HepG2 (cell line): ENCODE results near the gene SRXN1. TPM values are rescaled to one million over a fixed set of nuclear protein-coding genes. Genes with fewer than 3 reads are reported as not detected.

Source experiments
- AHR ChIP-seq: IDR thresholded peaks from 2 replicates; pipeline ENCODE4 v1.6.1; 2018; ENCODE audit warnings: missing genetic modification reagents, missing compliant biosample characterization
- BHLHE40 ChIP-seq: IDR thresholded peaks from 2 replicates; pipeline ENCODE4 v1.6.1; 2011; ENCODE audit warnings: low read length, improper control_type of control experiment
- CEBPZ ChIP-seq: IDR thresholded peaks from 2 replicates; pipeline ENCODE4 v1.6.1; 2012; ENCODE audit warnings: low read length, improper control_type of control experiment
- DMAP1 ChIP-seq: IDR thresholded peaks from 2 replicates; pipeline ENCODE4 v1.6.1; 2016
- DMTF1 ChIP-seq: sonication (generic); formaldehyde crosslinking; IDR thresholded peaks from 2 replicates; pipeline ENCODE4 v1.4.0; 2020; ENCODE audit warnings: mild to moderate bottlenecking, missing genetic modification reagents
- HES4 ChIP-seq: sonication (generic); formaldehyde crosslinking; IDR thresholded peaks from 2 replicates; pipeline ENCODE4 v1.9.0; 2021; ENCODE audit warnings: mild to moderate bottlenecking, missing genetic modification reagents, borderline replicate concordance
- HNRNPH1 ChIP-seq: fragments of 200-400 bp; formaldehyde crosslinking; optimal IDR thresholded peaks from 2 replicates; pipeline ENCODE3; 2017; ENCODE audit warnings: mild to moderate bottlenecking, low read depth, low read length
- MTA3 ChIP-seq: sonication (generic); formaldehyde crosslinking; IDR thresholded peaks from 2 replicates; pipeline ENCODE4 v1.4.0; 2020; ENCODE audit warnings: missing genetic modification reagents
- ZC3H13 ChIP-seq: sonication (generic); formaldehyde crosslinking; IDR thresholded peaks from 2 replicates; pipeline ENCODE4 v1.8.1; 2023; ENCODE audit warnings: mild to moderate bottlenecking, missing genetic modification reagents, moderate library complexity
- ZFP82 ChIP-seq: sonication (generic); formaldehyde crosslinking; IDR thresholded peaks from 2 replicates; pipeline ENCODE4 v1.5.1; 2020; ENCODE audit warnings: mild to moderate bottlenecking, missing genetic modification reagents, borderline replicate concordance
- ZNF12 ChIP-seq: sonication (generic); formaldehyde crosslinking; IDR thresholded peaks from 2 replicates; pipeline ENCODE4 v1.5.0; 2020; ENCODE audit warnings: missing genetic modification reagents
- ZNF557 ChIP-seq: sonication (generic); formaldehyde crosslinking; IDR thresholded peaks from 2 replicates; pipeline ENCODE4 v1.4.0; 2020; ENCODE audit warnings: missing genetic modification reagents
- ZNF570 ChIP-seq: sonication (generic); formaldehyde crosslinking; IDR thresholded peaks from 2 replicates; pipeline ENCODE4 v1.4.0; 2020; ENCODE audit warnings: mild to moderate bottlenecking, missing genetic modification reagents, borderline replicate concordance
- ZNF574 ChIP-seq: sonication (generic); formaldehyde crosslinking; IDR thresholded peaks from 2 replicates; pipeline ENCODE4 v1.4.0; 2020; ENCODE audit warnings: missing genetic modification reagents
- ZNF644 ChIP-seq: IDR thresholded peaks from 2 replicates; pipeline ENCODE4 v1.6.1; 2016; ENCODE audit warnings: low read depth
- ZNF646 ChIP-seq: sonication (generic); formaldehyde crosslinking; IDR thresholded peaks from 2 replicates; pipeline ENCODE4 v1.9.0; 2021; ENCODE audit warnings: mild to moderate bottlenecking, missing genetic modification reagents
- polyA plus RNA-seq, 8 experiments: library from polyadenylated mRNA; depleted of rRNA in 3 of 8; stranded (reverse) in 7 of 8; unstranded in 1 of 8; fragments of >200 nt; fragmentation: Illumina TruSeq in 4 of 8; extraction: Trizol in 4 of 8; gene quantifications; 2 replicates each; pipeline versions ENCODE4 v1.2.1 to v1.2.3, GENCODE V29; 2011 to 2016; ENCODE audit warnings: low read depth in 4 of 8, missing spikeins in 1 of 8, mixed read lengths in 1 of 8; ENCODE audit not compliant: insufficient read depth in 1 of 8
- total RNA-seq, 5 experiments: library from RNA; depleted of rRNA; stranded (reverse); fragments of >200 nt; fragmentation: Illumina TruSeq; extraction: Trizol; gene quantifications; 2 replicates each; pipeline ENCODE4 v1.2.3, GENCODE V29; 2016; ENCODE audit warnings: low read depth in 1 of 5

Gene SRXN1
- total and polyA plus RNA-seq, 2 of the 13 experiments (the other 11 are each of a cell fraction or from before 2014, with no cell fraction given): 29.9 to 87.7 TPM

GRCh38 chr20:653110-653589 is at the start of gene SRXN1 (continued):
- TF ChIP-seq CEBPZ: no peak
- peak; percentile 43; the same call in 1 of the 2 replicates for TF ChIP-seq HES4 (CRISPR knock-in tag)
- TF ChIP-seq ZNF570: no peak
- TF ChIP-seq DMTF1: no peak
- TF ChIP-seq MTA3 (CRISPR knock-in tag): no peak
- no peak for TF ChIP-seq HNRNPH1
- TF ChIP-seq ZNF644 (CRISPR knock-in tag): no peak
- peak; percentile 92 for TF ChIP-seq BHLHE40
- TF ChIP-seq ZFP82: peak; percentile 36
- 0 out of 2 replicates have a peak, but pooled peaks have one; percentile 33 for TF ChIP-seq ZC3H13 (CRISPR knock-in tag)
- TF ChIP-seq ZNF12 (CRISPR knock-in tag): no peak
- TF ChIP-seq ZNF574: peak; percentile 79; the same call in 1 of the 2 replicates
- no peak for TF ChIP-seq AHR (CRISPR knock-in tag)
- peak; percentile 70 for TF ChIP-seq DMAP1 (CRISPR knock-in tag)
- peak; percentile 20; the same call in 1 of the 2 replicates for TF ChIP-seq ZNF646 (CRISPR knock-in tag)
- no peak for TF ChIP-seq ZNF557 (CRISPR knock-in tag)
